Hippocampal formation (tissue), 2 donors: ENCODE measurements around the gene YIPF2.
"Not testable (repeated sequence)": the region's sequence is repeated elsewhere in the genome, so short reads cannot be mapped to it uniquely, and the experiment has no call there.

Experiments
- DNase-seq, 2 donors: peaks; one replicate each; lab custom pipeline; 2025; lab: John Stamatoyannopoulos, UW

YIPF2 gene

DNA sequence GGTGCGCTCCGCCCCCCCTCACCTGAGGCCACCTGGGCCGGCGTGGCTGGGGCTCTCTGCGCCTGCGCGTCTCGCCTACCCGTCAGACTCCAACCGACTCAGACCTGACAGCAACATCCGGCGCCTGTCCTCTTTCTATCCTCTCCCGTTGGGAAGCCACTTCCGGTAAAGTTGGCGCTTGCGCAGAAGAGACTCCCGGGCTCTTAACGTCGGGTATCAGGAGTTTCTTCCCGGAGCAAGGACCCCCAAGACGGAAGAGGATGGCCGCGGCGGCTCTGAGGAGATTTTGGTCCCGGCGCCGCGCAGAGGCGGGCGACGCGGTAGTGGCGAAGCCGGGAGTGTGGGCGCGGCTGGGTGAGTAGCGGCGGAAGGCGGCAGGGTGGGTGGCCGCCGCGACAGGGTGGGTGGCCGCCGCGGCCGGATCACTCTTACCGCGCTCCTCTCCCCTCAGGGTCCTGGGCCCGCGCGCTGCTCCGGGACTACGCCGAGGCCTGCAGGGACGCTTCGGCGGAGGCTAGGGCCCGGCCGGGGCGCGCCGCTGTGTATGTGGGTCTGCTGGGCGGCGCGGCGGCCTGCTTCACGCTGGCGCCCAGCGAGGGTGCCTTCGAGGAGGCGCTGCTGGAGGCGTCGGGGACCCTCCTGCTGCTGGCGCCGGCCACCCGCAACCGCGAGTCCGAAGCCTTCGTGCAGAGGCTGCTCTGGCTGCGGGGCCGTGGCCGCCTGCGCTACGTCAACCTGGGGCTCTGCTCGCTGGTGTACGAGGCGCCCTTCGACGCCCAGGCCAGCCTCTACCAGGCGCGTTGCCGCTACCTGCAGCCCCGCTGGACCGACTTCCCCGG, at the start of gene YIPF2, which contains the start of gene TIMM29:
Gene YIPF2 (minus strand): TSS at position 77 of the 839 bp plus-strand sequence. CDS start 229 bp downstream, outside the sequence.
Gene TIMM29 (plus strand): TSS at position 249 of the 839 bp plus-strand sequence. CDS start 12 bp downstream, at position 261.
- peak; percentile 93 to 95 for DNase-seq

DNA sequence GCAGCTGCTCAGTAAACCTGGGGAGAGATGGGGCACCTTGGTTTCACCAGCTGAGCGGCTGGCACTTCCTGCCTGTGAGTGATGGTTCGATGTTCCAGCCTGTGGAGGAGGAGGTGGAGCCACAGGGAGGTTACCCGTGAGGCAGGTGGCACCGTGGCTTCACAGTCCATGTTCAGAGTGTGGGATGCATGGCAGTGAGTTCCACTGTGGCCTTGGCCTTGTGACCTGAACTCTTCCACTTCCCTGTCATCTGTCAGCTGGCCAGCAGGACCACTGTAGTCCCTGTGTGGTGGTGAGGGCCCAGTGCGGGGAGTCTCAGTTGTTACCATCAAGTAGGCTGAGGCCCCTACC, 49.3 kb upstream of the YIPF2 start:
- no peak for DNase-seq

DNA sequence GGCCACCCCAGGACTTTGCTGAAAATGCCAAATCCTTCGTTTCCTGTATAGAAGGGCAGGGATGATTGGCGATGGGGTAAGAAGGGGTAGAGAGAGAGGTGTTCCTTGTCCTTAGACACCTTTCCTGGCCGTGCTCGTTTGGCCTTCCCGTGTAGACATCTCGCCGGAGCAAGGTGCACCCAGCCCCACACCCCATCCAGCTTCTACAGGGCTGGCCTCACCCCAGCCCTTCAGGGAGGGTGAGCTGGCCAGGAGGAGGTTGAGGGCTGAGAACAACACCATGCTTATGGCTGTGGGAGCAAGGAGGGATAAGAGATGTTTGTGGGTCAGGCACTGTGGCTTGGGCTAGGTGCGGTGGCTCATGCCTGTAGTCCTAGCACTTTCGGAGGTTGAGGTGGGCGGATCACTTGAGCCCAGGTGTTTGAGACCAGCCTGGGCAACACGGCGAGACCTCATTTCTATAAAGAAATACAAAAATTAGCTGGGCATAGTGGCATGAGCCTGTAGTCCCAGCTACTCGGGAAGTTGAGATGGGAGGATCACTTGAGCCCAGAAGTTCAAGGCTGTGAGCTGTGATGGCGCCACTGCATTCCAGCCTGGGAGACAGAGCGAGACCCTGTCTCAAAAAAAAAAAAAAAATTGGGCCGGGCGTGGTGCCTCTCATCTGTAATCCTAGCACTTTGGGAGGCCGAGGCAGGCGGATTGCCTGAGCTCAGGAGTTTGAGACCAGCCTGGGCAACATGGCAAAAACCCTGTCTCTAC, 47.9 kb upstream of the YIPF2 start:
- DNase-seq, result no peak

DNA sequence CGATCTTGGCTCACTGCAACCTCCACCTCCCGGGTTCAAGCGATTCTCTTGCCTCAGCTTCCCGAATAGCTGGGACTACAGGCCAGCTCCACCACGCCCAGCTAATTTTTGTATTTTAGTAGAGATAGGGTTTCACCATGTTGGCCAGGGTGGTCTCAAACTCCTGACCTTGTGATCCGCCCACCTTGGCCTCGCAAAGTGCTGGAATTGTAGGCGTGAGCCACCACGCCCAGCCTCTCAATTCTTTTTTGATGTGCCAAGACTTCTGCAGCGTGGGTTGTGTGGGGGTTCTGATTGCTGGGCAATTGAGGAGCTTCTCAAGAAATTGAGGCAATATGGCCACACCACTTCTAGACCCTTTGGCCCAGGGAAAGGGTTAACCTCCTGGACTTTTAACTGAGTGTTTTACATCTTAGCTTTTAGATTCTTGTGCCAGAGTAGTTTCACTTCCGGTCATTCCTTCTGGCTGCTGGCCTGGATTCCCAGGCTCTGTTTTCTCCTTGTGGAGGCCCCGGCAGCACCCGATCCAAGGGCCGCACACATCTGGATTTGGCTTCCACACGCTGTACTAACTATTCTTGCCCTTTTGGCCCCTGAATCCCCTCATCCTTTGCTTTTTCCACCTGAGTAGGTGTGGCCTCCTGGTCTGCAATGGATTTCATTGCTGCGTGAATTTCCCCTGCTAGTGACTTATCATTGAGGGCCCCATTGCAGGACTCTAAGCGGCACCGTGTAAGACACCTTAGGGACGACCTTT, 47.1 kb upstream of the YIPF2 start:
- DNase-seq, result no peak

DNA sequence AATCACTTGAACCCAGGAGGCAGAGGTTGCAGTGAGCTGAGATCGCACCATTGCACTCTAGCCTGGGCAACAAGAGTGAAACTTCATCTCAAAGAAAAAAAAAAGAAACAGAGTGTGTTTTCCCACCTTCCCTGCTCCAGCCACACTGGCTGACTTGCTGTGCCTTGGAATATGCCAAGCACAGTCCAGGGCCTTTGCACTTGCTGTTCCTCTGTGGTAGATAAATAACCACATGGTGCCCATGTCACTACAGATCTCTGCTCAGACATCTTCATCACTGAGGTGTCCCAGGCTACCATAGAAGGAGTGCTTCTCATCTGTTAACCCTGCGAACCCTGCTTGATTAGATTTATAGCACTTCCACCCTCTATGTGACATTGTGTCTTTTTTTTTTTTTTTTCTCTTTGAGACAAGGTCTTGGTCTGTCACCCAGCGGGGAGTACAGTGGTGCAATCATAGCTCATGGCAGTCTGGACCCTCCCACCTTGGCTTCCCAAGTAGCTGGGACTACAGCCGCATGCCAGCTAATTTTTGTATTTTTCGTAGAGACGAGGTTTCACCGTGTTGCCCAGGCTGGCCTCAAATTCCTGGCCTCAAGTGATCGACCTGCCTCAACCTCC, 42.8 kb upstream of the YIPF2 start:
- no peak for DNase-seq

DNA sequence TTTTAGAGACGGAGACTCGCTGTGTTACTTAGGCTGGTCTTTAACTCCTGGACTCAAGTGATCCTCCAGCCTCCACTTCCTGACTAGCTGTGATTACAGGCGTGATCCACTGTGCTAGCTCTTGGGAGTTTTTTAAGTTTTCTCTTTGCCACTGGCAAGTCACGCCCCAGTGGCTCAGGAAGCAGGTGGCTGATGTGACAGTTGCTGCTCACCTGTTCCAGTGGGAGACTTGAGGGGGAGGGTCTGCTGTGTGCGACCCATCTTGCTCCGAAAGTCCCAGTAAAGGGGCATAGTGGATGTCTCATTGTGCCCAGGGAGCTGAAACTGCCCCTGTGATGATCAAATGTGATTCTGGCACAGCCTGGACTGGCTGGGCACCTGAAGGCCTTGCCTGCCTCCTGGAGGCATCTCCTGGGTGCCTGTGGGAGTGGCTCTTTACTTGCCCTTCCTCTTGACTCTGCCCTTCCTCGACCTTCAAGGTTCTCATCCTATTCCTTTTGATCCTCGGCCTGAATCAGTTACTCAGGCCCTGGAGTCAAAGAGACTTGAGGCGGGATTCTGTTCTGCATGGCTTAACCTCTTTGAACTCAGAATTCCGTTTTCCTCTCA, 40.2 kb upstream of the YIPF2 start:
- no peak for DNase-seq

DNA sequence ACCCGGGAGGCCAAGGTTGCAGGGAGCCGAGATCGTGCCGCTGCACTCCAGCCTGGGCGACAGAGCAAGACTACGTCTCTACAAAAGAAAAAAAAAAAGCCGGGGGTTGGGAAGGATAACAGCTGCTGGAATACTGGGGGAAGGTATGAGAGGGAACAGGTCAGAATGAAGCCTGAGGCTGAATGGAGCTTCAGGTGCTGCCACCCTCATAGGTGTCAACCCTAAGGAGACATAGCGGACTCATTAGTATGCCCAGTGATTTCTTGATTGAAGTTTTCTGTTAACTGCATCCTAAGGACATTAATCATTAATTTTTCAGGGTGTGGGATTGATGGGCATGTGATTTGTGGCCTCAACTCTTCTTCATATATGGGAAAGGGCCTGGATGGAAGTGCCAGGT, 38.4 kb upstream of the YIPF2 start:
- DNase-seq, result no peak

DNA sequence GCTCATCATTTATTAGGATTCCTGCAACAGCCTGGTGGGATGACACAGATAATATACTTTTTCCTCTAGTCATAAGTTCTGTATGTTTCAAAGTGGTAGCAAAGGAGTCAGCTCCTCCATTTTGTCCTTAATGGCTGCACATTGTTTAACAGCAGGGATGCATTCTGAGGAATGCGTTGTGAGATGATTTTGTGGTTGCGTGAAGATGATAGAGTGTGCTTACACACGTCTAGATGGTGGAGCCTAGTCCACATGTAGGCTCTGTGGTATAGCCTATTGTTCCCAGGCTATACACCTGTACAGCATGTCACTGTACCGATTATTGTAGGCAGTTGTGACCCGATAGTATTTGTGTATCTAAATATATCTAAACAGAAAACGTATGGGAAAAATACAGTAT, 37.0 kb upstream of the YIPF2 start:
- no peak for DNase-seq

DNA sequence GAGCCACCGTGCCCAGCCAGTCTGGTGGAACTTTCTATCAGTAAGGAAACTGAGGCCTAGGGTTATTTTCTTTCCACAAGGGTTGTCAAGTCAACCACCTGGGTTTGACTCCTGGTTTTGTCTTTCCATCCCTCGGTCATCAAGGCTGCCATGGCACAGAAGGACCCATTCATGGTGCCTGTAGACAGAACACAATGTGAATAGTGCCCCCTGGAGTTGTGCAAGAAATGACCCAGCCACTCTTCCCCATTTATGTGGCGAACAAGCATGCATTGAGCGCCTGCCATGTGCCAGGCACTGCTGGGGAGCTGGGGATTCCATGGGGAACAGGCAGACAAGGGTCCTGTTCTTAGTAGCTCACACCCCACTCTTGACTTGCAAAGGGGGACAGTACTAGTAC, 36.5 kb upstream of the YIPF2 start:
- no peak for DNase-seq

DNA sequence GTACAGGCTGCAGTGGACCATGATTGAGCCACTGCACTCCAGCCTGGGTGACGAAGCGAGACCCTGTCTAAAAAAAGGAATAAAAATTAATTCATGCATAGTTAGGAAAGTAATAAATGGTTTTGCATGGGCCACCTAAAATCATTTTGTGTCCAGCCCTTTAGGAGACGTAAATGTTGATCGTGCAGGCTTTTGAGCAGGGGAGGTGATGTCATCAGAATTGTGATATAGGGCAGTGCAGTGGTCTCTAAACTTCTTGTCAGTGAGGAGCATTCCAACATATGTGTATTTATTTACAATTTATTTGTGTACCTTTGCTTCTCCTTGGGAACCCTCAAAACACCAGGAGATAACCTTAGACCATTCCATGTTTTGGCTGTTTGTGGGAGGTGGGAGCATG, 35.4 kb upstream of the YIPF2 start:
- no peak for DNase-seq

DNA sequence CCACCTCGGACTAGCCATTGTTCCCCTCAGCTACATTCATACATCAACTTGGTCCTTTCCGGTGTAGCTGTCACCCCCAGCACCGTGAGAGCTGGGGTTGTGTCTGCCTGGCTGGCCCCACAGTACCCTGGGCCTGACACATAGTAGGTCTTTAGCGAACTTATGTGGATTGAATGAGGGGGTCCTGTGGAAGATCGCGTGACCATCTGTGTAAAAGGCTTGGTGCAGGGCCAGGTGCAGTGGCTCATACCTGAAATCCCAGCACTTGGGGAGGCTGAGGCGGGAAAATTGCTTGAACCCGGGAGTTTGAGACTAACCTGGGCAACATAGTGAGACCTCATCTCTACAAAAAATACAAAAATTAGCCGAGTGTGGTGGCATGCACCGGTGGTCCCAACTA, 34.4 kb upstream of the YIPF2 start:
- no peak for DNase-seq

DNA sequence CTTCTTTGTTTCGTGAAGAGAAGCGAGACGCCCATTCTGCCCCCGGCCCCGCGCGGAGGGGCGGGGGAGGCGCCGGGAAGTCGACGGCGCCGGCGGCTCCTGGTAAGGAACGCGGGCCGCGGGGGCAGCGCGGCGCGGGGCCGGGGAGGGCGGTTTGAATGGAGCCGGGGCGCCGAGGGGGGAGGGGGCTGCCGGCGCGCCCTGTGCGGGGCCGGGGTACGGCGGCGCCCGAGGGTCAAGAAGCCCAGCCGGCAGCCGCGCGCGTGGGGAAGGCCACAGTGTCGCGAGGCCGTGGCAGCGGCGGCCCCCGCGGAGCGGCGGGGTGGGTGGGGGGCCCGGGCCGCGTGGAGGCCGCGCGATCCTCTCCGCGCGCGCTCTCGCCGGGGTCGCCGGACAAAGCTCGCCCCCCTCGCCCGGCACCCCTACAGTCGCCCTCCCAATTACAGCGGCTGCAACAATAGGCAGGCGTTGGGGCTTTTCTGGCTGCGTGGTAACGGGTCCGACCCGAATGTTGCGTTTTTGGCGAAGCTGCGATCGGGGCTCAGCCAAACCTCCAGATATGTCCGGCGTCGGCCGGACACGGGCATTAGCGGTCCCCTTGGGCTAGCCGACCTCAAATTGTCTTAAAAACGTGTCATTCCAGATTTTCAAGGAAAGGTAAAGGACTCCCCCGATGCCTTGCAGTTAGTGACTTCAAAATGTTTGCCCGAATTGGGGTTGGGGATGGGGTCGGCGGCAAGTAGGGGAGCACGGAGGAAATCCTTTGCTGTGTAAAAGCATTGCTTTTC, 32.8 kb upstream of the YIPF2 start:
- DNase-seq, result peak in 1 of 2 donors; percentile 70

DNA sequence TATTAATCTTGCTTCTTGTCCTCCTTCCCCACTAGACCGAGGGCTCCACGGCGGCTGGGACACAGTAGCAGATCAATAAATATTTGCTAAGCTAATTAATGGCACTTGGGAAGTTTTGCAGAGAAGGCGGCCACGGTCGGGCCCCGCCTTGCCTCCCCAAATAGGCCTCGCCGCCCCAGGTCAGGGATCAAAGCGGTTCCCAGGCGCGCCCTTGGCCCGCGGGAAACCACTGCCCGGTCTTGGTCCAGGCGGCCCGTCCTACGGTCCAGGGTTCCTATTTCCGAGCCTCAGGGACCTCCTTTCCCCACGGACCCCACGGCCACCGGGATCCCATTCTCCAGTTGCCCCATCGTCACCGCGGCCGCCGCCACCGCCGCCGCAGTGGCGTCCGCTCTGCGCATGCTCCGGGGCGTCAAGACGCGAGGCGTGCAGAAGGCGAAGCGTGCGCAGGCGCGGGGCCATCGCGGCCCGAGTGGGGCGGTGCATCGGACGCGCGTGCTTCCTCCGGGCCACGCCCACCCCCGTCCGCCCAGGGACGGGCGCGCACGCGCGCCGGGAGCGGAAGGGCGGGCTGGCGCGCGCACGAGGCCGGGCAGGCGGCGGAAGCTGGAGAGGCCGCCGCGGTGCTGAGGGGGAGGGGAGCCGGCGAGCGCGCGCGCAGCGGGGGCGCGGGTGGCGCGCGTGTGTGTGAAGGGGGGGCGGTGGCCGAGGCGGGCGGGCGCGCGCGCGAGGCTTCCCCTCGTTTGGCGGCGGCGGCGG, 32.1 kb upstream of the YIPF2 start, which contains the start of gene SMARCA4:
Gene SMARCA4 (plus strand): TSS at position 717 of the 759 bp plus-strand sequence. CDS start 23,122 bp downstream, outside the sequence.
- DNase-seq, result peak; percentile 91 to 93

DNA sequence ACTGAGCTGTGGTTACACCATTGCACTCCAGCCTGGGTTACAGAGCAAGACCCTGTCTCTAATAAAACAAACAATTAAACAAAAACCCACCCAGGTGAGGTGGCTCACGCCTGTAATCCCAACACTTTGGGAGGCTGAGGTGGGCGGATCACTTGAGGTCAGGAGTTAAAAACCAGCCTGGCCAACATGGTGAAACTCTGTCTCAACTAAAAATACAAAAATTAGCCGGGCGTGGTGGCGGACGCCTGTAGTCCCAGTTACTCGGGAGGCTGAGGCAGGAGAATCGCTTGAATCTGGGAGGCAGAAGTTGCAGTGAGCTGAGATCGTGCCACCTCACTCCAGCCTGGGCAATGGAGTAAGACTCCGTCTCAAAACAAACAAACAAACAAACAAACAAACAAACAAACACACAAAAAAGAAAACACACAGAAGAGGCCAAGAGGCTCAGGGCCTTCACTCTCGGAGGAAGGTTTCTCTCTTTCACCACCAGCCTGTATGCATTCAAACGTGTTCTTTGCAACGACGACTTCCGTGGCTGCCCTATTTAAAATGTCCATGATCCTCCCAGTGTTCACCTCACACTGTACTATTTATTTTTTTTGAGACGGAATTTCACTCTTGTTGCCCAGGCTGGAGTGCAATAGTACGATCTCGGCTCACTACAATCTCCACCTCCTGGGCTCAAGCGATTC, 31.0 kb upstream of the YIPF2 start:
- DNase-seq, result not testable (repeated sequence)

DNA sequence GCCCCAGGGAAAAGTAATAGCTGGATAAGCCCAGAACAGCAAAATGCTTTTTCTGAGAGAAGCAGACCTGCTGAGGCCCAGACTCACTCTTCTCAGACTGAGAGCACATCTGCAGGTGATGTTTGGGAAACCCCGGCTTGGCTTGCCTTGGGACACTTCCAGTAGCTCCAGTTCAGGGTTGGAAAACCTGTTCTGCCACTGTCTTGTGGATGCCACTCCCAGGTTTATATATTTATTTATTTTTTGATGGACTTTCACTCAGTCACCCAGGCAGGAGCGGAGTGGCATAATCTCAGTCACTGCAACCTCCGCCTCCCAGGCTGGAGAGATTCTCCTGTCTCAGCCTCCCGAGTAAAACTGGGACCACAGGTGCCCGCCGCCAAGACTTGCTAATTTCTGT, 24.4 kb upstream of the YIPF2 start:
- no peak for DNase-seq

DNA sequence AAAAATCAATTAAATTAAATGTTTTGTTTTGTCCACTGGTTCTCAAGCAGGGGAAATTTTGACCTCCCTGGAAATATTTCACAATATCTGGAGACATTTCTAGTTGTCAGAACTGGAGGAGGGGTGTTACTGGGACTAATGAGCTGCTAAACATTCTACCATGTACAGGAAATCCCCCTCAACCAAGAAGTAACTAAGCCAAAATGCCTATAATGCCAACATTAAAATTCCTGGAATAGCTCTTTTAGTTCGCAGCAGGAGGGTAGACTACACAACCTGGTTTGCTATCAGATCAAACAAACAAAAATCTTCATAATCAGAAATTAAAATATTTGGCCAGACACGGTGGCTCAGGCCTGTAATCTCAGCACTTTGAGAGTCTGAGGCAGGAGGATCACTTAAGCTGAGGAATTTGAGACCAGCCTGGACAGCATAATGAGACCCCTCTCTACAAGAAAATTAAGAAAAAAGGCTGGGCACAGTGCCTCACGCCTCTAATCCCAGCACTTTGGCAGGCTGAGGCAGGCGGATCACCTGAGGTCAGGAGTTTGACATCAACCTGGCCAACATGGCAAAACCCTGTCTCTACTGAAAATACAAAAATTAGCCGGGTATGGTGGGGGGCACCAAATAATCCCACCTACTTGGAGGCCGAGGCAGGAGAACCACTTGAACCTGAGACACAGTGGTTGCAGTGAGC, 18.7 kb upstream of the YIPF2 start:
- DNase-seq, result no peak

DNA sequence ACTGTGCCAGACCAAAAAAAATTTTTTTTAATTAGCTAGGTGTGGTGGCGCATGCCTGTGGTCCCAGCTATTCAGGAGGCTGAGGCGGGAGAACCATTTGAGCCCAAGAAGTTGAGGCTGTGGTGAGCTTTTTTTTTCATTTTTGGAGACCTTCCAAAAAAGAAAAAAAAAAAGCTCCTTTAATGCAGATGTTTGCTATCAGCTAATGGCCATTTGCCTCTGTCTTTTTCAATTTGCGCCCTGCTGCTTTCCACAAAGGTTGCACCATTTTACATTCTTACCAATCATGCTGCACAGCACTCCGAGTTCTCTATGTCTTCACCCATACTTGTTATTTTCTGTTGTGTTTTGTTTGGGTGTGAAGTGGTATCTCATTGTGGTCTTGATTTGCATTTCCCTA, 16.8 kb upstream of the YIPF2 start:
- no peak for DNase-seq

DNA sequence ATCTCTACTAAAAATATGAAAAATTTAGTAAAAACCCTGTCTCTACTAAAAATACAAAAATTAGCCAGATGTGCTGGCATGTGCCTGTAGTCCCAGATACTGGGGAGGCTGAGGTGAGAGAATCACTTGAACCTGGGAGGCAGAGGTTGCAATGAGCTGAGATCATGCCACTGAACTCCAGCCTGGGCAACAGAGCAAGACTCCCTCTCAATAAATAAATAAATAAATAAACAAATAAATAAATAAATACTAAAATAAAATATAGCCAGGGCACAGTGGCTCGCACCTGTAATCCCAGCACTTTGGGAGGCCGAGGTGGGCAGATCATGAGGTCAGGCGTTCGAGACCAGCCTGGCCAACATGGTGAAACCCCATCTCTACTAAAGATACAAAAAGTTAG, 15.0 kb upstream of the YIPF2 start:
- DNase-seq, result not testable (repeated sequence)

DNA sequence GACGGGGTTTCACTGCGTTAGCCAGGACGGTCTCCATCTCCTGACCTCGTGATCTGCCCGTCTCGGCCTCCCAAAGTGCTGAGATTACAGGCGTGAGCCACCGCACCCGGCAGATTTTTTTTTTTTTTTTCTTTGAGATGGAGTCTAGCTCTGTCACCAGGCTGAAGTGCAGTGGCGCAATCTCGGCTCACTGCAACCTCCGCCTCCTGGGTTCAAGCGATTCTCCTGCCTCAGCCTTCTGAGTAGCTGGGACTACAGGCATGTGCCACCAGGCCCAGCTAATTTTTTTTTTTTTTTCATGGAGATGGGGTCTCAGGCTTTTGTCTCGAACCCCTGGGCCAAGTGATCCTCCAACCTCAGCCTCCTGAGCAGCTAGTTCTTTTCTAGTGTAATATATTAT, 13.2 kb upstream of the YIPF2 start:
- not testable (repeated sequence) for DNase-seq
